ENCODE results near the gene RPS6KA2.

The RPS6KA2 gene

DNA sequence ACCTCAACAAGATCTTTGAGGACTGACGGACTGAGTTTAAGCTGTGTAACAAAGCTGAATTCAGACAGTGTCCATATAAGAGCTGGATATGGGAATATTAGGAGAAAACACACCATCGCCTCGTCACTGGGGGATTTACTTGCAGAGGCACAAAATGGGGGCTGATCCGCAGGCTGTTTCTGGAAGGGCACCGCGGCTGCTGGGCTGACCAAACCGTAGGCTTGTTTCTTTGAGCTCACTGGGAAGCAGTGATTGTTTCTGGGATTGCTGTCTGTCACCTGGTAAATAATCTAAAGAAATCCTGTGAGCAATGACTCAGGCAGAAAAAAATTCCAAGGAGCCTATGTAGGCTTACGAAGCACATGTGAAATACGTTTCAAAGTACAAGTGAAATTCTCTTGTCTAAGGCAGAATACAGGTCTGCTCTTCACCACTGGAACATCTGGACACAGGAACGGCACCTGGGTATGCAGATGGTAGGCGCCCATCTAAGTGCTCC is 180.4 kb downstream of the RPS6KA2 start:
- Histone ChIP-seq H4K12ac (ENCODE audit: low read depth, low read length) (no peak overlapping the region), H3K27me3 (ENCODE audit: insufficient read depth, low read length) (no peaks in the 10 kb centered on the region), H3K79me2 (ENCODE audit: control insufficient read depth, insufficient read depth, low read length, poor library complexity) (no peaks in the 10 kb centered on the region), H3K4me2 (ENCODE audit: low read length) (no peak overlapping the region), H4K8ac (ENCODE audit: low read depth, low read length) (no peak overlapping the region), H3K9me3 (ENCODE audit: insufficient read depth, low read depth, low read length) (peaks cover 9% of the 10 kb centered on the region), H3K4me3 (ENCODE audit: low read depth, low read length) (no peak overlapping the region), H3K36me3 (ENCODE audit: control insufficient read depth in 1 of 2, insufficient read depth in 2 of 2, low read length in 2 of 2) (peaks cover 5 to 14% of the 10 kb centered on the region in 2 experiments), H3K18ac (ENCODE audit: low read length) (no peak overlapping the region), H2BK12ac (ENCODE audit: low read length) (no peak overlapping the region), H3K4me1 (ENCODE audit: control insufficient read depth in 1 of 2, insufficient read depth in 2 of 2, low read length in 2 of 2) (peaks cover 0 to 7% of the 10 kb centered on the region in 2 experiments), H4K91ac (ENCODE audit: low read depth, low read length) (no peak overlapping the region), H3K27ac (ENCODE audit: low read depth, low read length) (no peak overlapping the region), H2BK5ac (ENCODE audit: low read depth, low read length, poor library complexity) (no peak overlapping the region), H2AK5ac (ENCODE audit: low read length) (no peak overlapping the region), H2BK120ac (ENCODE audit: insufficient read depth, low read length, poor library complexity) (no peak overlapping the region), H2AFZ (ENCODE audit: insufficient read depth, low read length, poor library complexity) (no peak overlapping the region), H3K79me1 (ENCODE audit: low read length) (no peaks in the 10 kb centered on the region), H3K9ac (ENCODE audit: low read length) (no peak overlapping the region), H3K14ac (ENCODE audit: low read length) (no peak overlapping the region), H3K23ac (ENCODE audit: low read length) (no peak overlapping the region), H3K4ac (ENCODE audit: low read depth, low read length) (no peak overlapping the region)
- WGBS (ENCODE audit: extremely low coverage, insufficient coverage, insufficient read length) = no CpG with 5 or more reads among the region's 11 CpGs
- peak in 1 of 2 donors; percentile 71 for DNase-seq

DNA sequence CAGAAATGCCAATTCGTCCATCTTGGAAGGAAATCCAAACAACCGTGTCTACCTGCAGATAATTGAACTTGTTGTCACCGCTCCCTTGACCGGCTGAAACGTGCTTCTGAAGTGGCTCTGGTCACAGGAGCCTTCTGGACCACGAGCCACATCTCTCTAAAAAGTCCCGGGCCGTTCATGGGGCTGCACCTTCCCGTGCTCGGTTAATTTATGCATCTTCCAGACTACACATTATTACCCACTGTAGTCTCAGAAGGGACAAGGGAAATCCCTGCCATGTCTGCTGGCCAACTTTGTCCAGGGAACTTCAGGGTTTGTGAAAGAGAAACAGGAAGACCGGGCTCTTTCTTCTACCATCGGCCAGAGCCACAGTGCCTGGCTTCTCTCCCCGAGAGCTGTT is 180.9 kb downstream of the RPS6KA2 start:
- H3K9me3 ChIP-seq (ENCODE audit: insufficient read depth, low read depth, low read length) = peaks cover 9% of the 10 kb centered on the region
- no peak overlapping the region for H2AK5ac ChIP-seq (ENCODE audit: low read length)
- no CpG with 5 or more reads among the region's 13 CpGs for WGBS (ENCODE audit: extremely low coverage, insufficient coverage, insufficient read length)
- H3K18ac ChIP-seq (ENCODE audit: low read length) = no peak overlapping the region
- no peak overlapping the region for H2BK120ac ChIP-seq (ENCODE audit: insufficient read depth, low read length, poor library complexity)
- H3K79me1 ChIP-seq (ENCODE audit: low read length) = no peaks in the 10 kb centered on the region
- H3K4ac ChIP-seq (ENCODE audit: low read depth, low read length) = no peak overlapping the region
- H2BK5ac ChIP-seq (ENCODE audit: low read depth, low read length, poor library complexity) = no peak overlapping the region
- no peak overlapping the region for H4K8ac ChIP-seq (ENCODE audit: low read depth, low read length)
- H3K14ac ChIP-seq (ENCODE audit: low read length) = no peak overlapping the region
- H3K27me3 ChIP-seq (ENCODE audit: insufficient read depth, low read length) = no peaks in the 10 kb centered on the region
- H3K27ac ChIP-seq (ENCODE audit: low read depth, low read length) = no peak overlapping the region
- H3K4me1 ChIP-seq (ENCODE audit: control insufficient read depth in 1 of 2, insufficient read depth in 2 of 2, low read length in 2 of 2) = peaks cover 0 to 7% of the 10 kb centered on the region in 2 experiments
- no peak overlapping the region for H2BK12ac ChIP-seq (ENCODE audit: low read length)
- no peak overlapping the region for H3K23ac ChIP-seq (ENCODE audit: low read length)
- no peaks in the 10 kb centered on the region for H3K79me2 ChIP-seq (ENCODE audit: control insufficient read depth, insufficient read depth, low read length, poor library complexity)
- H2AFZ ChIP-seq (ENCODE audit: insufficient read depth, low read length, poor library complexity) = no peak overlapping the region
- no peak overlapping the region for H3K4me2 ChIP-seq (ENCODE audit: low read length)
- H3K9ac ChIP-seq (ENCODE audit: low read length) = no peak overlapping the region
- H3K36me3 ChIP-seq (ENCODE audit: control insufficient read depth in 1 of 2, insufficient read depth in 2 of 2, low read length in 2 of 2) = peaks cover 5 to 14% of the 10 kb centered on the region in 2 experiments
- H3K4me3 ChIP-seq (ENCODE audit: low read depth, low read length) = no peak overlapping the region
- no peak overlapping the region for H4K91ac ChIP-seq (ENCODE audit: low read depth, low read length)
- DNase-seq = no peak
- H4K12ac ChIP-seq (ENCODE audit: low read depth, low read length) = no peak overlapping the region

DNA sequence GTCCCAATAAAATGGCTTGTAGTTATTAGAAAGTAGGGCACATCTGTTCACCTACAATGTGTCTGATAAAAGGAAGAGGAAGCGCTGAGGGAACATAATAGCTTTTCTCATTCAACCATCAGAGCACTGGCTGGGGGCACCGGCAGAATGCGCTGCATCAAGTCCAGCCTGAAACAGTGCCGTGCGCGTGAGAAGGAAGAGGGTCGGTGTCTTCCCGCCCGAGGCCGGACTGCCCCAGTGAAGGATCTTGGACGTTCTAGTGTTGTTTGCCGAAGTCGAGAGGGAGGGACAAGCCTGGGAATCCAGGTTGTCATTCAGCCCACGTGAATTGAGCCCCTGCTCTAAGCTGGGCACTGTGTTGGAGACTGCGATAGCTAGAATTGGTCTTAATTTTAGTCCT is 182.6 kb downstream of the RPS6KA2 start:
- no peak overlapping the region for H3K9ac ChIP-seq (ENCODE audit: low read length)
- WGBS (ENCODE audit: extremely low coverage, insufficient coverage, insufficient read length) = no CpG with 5 or more reads among the region's 15 CpGs
- H3K27me3 ChIP-seq (ENCODE audit: insufficient read depth, low read length) = no peaks in the 10 kb centered on the region
- no peak overlapping the region for H3K27ac ChIP-seq (ENCODE audit: low read depth, low read length)
- peaks cover 4 to 7% of the 10 kb centered on the region in 2 experiments for H3K4me1 ChIP-seq (ENCODE audit: control insufficient read depth in 1 of 2, insufficient read depth in 2 of 2, low read length in 2 of 2)
- H4K8ac ChIP-seq (ENCODE audit: low read depth, low read length) = no peak overlapping the region
- H3K4me2 ChIP-seq (ENCODE audit: low read length) = no peak overlapping the region
- H2BK5ac ChIP-seq (ENCODE audit: low read depth, low read length, poor library complexity) = no peak overlapping the region
- no peak overlapping the region for H3K14ac ChIP-seq (ENCODE audit: low read length)
- no peak overlapping the region for H3K18ac ChIP-seq (ENCODE audit: low read length)
- H3K9me3 ChIP-seq (ENCODE audit: insufficient read depth, low read depth, low read length) = peaks cover 3% of the 10 kb centered on the region
- no peak overlapping the region for H2BK12ac ChIP-seq (ENCODE audit: low read length)
- no peak overlapping the region for H2AK5ac ChIP-seq (ENCODE audit: low read length)
- no peak overlapping the region for H2BK120ac ChIP-seq (ENCODE audit: insufficient read depth, low read length, poor library complexity)
- H3K79me2 ChIP-seq (ENCODE audit: control insufficient read depth, insufficient read depth, low read length, poor library complexity) = no peaks in the 10 kb centered on the region
- H3K4me3 ChIP-seq (ENCODE audit: low read depth, low read length) = no peak overlapping the region
- no peak overlapping the region for H4K12ac ChIP-seq (ENCODE audit: low read depth, low read length)
- no peak for DNase-seq
- H3K4ac ChIP-seq (ENCODE audit: low read depth, low read length) = no peak overlapping the region
- H3K23ac ChIP-seq (ENCODE audit: low read length) = no peak overlapping the region
- H4K91ac ChIP-seq (ENCODE audit: low read depth, low read length) = no peak overlapping the region
- H2AFZ ChIP-seq (ENCODE audit: insufficient read depth, low read length, poor library complexity) = no peak overlapping the region
- peaks cover 5 to 8% of the 10 kb centered on the region in 2 experiments for H3K36me3 ChIP-seq (ENCODE audit: control insufficient read depth in 1 of 2, insufficient read depth in 2 of 2, low read length in 2 of 2)
- no peaks in the 10 kb centered on the region for H3K79me1 ChIP-seq (ENCODE audit: low read length)

DNA sequence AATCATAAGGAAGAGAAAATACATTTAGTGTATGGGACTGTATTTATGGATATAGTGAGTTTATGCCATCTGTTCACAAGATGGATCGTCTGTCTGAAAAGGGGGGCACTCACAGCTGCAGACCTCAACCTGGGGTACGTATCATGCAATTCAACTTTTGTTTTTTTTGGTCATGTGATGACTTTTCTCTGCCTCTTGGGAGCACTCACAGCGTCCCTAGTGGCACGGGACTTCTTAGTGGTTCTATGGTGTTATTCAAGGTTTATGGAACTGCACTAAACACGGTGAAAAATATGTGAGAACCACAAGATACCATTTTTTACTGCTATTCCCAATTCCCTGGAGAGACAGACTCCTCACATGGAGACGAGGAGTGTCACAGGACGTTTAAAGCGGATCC is 183.9 kb downstream of the RPS6KA2 start:
- Histone ChIP-seq H3K27ac (ENCODE audit: low read depth, low read length) (no peak overlapping the region), H3K4me3 (ENCODE audit: low read depth, low read length) (no peak overlapping the region), H3K4me2 (ENCODE audit: low read length) (no peak overlapping the region), H3K23ac (ENCODE audit: low read length) (no peak overlapping the region), H2BK12ac (ENCODE audit: low read length) (no peak overlapping the region), H2BK5ac (ENCODE audit: low read depth, low read length, poor library complexity) (no peak overlapping the region), H3K18ac (ENCODE audit: low read length) (no peak overlapping the region), H3K14ac (ENCODE audit: low read length) (no peak overlapping the region), H4K12ac (ENCODE audit: low read depth, low read length) (no peak overlapping the region), H4K91ac (ENCODE audit: low read depth, low read length) (no peak overlapping the region), H3K79me1 (ENCODE audit: low read length) (no peaks in the 10 kb centered on the region), H3K4me1 (ENCODE audit: control insufficient read depth in 1 of 2, insufficient read depth in 2 of 2, low read length in 2 of 2) (peaks cover 6 to 7% of the 10 kb centered on the region in 2 experiments), H3K9me3 (ENCODE audit: insufficient read depth, low read depth, low read length) (no peaks in the 10 kb centered on the region), H2BK120ac (ENCODE audit: insufficient read depth, low read length, poor library complexity) (no peak overlapping the region), H3K9ac (ENCODE audit: low read length) (no peak overlapping the region), H3K27me3 (ENCODE audit: insufficient read depth, low read length) (no peaks in the 10 kb centered on the region), H3K79me2 (ENCODE audit: control insufficient read depth, insufficient read depth, low read length, poor library complexity) (no peaks in the 10 kb centered on the region), H2AFZ (ENCODE audit: insufficient read depth, low read length, poor library complexity) (no peak overlapping the region), H2AK5ac (ENCODE audit: low read length) (no peak overlapping the region), H3K36me3 (ENCODE audit: control insufficient read depth in 1 of 2, insufficient read depth in 2 of 2, low read length in 2 of 2) (peaks cover 0 to 2% of the 10 kb centered on the region in 2 experiments), H4K8ac (ENCODE audit: low read depth, low read length) (no peak overlapping the region), H3K4ac (ENCODE audit: low read depth, low read length) (no peak overlapping the region)
- no peak for DNase-seq
- WGBS (ENCODE audit: extremely low coverage, insufficient coverage, insufficient read length) = no CpG with 5 or more reads among the region's 8 CpGs
